NCI-H1048 (cell line): ENCODE measurements around the gene SPC24.
"Not testable (repeated sequence)": the region's sequence is repeated elsewhere in the genome, so short reads cannot be mapped to it uniquely, and the experiment has no call there.

ENCODE experiments used
- DNase-seq: peaks from one replicate; lab custom pipeline; 2025; lab: John Stamatoyannopoulos, UW

Gene SPC24

DNA sequence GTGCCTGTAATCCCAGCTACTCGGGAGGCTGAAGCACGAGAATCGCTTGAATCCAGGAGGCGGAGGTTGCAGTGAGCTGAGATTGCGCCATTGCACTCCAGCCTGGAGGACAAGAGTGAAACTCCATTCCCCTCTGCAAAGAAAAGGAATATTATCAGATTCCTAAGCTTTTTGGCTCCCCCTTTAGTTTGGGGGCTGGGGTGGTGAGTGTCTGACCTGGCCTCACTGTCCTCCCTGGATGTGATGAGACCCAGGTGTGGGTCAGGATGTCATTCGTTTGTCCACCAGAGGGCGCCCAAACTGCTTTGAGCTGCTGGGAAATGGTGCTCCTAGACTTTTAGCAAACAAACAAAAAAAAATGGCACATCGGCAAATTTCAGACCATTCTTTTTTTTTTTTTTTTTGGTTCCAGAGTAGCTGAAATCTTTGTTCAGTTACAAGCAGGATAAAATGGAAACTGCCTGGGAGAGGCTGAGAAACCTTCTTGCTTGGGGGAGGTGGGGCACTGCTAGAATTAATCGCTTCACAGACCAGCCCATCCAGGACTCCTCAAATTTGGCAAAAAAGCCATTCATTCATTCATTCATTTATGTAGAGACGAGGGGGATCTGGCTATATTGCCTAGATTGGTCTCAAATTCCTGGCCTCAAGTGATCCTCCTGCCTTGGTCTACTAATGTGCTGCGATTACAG lies 29.4 kb downstream of the SPC24 start:
- DNase-seq = no peak

DNA sequence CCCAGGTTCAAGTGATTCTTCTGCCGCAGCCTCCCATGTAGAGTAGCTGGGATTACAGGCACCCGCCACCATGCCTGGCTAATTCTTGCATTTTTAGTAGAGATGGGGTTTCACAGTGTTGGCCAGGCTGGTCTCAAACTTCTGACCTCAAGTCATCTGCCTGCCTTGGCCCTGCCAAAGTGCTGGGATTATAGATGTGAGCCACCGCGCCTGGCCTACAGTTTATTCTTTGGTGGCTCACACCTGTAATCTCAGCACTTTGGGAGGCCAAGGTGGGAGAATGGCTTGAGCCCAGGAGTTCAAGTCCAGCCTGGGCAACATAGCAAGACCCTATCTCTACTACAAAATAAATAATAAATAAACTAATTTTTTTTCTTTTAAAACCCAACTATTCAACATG lies 31.4 kb downstream of the SPC24 start:
- DNase-seq = not testable (repeated sequence)

DNA sequence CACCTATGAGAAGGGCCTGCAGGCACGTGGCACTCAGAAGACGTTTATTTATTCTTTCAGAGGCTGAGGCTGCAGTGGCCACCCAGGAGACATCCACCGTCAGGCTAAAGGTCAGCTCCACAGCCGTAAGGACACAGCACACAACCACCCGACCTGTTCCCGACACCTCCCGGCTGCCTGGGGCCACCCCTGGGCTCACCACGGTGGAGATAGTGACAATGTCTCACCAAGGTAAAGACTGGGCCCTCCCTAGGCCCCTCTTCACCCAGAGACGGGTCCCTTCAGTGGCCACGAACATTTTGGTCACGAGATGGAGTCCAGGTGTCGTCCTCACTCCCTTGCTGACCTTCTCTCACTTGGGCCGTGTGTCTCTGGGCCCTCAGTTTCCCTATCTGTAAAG lies 32.5 kb downstream of the SPC24 start:
- DNase-seq = no peak

DNA sequence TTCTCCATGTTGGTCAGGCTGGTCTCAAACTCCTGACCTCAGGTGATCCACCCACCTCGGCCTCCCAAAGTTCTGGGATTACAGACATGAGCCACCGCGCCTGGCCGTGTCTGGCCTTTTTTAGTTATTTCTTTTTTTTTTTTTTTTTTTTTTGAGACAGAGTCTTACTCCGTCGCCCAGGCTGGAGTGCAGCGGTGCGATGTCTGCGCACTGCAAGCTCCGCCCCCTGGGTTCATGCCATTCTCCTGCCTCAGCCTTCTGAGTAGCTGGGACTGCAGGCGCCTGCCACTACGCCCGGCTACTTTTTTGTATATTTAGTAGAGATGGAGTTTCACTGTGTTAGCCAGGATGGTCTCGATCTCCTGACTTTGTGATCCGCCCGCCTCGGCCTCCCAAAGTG lies 33.6 kb downstream of the SPC24 start:
- not testable (repeated sequence) for DNase-seq

DNA sequence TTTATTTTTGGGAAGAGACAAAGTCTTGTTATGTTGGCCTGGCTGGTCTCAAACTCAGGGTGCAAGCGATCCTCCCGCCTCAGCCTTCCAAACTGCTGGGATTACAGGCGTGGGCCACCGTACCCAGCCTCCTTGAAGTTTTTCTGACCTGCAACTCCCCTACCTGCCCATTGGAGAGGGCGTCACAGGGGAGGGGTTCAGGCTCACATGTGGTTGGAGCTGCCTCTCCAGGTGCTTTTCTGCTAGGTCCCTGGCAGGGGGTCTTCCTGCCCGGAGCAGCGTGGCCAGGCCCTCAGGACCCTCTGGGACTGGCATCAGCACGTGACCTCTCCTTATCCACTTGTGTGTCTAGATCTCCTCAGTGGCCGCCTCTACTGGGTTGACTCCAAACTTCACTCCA lies 39.1 kb downstream of the SPC24 start:
- no peak for DNase-seq

DNA sequence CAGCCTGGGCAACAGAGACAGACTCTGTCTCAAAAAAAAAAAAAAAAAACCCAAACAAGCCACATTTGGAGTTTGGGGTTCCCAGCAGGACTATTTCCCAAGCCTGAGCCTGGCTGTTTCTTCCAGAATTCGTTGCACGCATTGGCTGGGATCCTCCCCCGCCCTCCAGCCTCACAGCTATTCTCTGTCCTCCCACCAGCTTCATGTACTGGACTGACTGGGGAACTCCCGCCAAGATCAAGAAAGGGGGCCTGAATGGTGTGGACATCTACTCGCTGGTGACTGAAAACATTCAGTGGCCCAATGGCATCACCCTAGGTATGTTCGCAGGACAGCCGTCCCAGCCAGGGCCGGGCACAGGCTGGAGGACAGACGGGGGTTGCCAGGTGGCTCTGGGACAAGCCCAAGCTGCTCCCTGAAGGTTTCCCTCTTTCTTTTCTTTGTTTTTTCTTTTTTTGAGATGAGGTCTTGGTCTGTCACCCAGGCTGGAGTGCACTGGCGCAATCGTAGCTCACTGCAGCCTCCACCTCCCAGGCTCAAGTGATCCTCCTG lies 39.6 kb downstream of the SPC24 start:
- no peak for DNase-seq

DNA sequence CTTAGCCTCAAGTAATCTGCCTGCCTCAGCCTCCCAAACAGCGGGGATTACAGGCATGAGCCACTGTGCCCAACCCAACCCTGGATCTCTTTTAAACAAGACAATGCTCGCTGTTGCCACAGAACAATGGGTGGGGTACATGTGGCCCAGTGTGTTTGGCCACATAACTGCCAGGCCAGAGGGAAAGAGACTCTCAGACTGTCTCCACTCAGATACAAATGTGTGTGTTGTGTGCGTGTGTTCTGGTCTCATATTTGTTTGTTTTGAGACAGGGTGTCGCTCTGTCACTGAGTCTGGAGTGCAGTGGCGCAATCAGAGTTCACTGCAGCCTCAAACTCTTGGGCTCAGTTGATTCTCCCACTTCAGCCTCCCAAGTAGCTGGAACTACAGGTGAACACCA lies 40.5 kb downstream of the SPC24 start:
- no peak for DNase-seq

DNA sequence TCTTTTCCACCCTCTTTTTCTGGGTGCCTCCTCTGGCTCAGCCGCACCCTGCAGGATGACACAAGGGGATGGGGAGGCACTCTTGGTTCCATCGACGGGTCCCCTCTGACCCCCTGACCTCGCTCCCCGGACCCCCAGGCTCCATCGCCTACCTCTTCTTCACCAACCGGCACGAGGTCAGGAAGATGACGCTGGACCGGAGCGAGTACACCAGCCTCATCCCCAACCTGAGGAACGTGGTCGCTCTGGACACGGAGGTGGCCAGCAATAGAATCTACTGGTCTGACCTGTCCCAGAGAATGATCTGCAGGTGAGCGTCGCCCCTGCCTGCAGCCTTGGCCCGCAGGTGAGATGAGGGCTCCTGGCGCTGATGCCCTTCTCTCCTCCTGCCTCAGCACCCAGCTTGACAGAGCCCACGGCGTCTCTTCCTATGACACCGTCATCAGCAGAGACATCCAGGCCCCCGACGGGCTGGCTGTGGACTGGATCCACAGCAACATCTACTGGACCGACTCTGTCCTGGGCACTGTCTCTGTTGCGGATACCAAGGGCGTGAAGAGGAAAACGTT lies 42.4 kb downstream of the SPC24 start:
- no peak for DNase-seq

DNA sequence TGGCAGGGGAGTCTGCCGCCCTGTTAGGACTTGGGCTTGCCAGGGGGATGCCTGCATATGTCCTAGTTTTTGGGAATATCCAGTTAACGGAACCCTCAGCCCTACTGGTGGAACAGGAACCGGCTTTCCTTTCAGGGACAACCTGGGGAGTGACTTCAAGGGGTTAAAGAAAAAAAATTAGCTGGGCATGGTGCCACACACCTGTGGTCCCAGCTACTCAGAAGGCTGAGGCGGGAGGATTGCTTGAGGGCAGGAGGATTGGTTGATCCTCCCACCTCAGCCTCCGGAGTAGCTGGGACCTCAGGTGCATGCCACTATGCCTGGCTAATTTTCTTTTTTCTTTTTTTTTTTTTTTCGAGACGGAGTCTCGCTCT lies 43.8 kb downstream of the SPC24 start:
- no peak for DNase-seq

DNA sequence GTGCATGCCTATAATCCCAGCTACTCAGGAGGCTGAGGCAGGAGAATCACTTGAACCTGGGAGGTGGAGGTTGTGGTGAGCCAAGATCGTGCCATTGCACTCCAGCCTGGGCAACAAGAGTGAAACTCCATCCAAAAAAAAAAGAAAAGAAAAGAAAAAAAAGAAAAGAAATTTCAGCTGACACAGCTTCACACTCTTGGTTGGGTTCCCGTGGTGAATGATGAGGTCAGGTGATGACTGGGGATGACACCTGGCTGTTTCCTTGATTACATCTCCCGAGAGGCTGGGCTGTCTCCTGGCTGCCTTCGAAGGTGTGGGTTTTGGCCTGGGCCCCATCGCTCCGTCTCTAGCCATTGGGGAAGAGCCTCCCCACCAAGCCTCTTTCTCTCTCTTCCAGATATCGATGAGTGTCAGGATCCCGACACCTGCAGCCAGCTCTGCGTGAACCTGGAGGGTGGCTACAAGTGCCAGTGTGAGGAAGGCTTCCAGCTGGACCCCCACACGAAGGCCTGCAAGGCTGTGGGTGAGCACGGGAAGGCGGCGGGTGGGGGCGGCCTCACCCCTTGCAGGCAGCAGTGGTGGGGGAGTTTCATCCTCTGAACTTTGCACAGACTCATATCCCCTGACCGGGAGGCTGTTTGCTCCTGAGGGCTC lies 44.3 kb downstream of the SPC24 start:
- DNase-seq = no peak

DNA sequence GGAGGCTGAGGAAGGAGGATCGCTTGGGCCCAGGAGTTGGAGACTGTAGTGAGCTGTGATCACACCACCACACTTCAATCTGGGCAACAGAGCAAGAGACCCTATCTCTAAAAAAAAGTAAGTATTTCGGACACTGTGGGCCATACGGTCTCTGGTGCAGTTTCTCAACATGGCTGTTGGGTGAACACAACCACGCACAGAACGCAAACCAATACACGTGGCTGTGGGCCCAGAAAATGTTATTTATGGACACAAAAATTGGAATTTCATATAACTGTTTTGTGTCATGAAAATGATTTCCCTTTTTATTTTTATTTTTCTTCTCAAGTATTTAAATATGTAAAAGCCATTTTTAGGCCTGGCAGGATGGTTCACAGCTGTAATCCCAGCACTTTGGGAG lies 46.8 kb downstream of the SPC24 start:
- DNase-seq = no peak

DNA sequence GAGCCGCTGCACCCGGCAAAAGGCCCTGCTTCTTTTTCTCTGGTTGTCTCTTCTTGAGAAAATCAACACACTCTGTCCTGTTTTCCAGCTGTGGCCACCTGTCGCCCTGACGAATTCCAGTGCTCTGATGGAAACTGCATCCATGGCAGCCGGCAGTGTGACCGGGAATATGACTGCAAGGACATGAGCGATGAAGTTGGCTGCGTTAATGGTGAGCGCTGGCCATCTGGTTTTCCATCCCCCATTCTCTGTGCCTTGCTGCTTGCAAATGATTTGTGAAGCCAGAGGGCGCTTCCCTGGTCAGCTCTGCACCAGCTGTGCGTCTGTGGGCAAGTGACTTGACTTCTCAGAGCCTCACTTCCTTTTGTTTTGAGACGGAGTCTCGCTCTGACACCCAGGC lies 49.1 kb downstream of the SPC24 start:
- no peak for DNase-seq

DNA sequence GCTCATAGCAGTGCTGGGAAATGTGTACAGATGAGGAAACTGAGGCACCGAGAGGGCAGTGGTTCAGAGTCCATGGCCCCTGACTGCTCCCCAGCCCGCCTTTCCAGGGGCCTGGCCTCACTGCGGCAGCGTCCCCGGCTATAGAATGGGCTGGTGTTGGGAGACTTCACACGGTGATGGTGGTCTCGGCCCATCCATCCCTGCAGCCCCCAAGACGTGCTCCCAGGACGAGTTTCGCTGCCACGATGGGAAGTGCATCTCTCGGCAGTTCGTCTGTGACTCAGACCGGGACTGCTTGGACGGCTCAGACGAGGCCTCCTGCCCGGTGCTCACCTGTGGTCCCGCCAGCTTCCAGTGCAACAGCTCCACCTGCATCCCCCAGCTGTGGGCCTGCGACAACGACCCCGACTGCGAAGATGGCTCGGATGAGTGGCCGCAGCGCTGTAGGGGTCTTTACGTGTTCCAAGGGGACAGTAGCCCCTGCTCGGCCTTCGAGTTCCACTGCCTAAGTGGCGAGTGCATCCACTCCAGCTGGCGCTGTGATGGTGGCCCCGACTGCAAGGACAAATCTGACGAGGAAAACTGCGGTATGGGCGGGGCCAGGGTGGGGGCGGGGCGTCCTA lies 50.5 kb downstream of the SPC24 start:
- DNase-seq = no peak

DNA sequence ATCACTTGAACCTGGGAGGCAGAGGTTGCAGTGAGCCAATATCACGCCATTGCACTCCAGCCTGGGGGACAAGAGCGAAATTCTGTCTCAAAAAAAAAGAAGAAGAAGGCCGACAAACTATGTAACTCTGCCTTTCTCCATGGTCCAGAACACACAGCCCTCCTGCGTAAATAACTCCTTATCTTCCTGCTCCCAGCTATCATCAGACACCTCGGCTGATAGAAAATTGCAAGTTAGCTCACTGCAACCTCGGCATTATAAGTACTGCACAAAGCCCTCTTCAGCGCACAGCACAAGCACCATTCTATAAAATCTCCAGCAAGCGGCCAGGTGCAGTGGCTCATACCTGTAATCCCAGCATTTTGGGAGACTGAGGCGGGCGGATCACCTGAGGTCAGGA lies 51.9 kb downstream of the SPC24 start:
- DNase-seq = not testable (repeated sequence)

DNA sequence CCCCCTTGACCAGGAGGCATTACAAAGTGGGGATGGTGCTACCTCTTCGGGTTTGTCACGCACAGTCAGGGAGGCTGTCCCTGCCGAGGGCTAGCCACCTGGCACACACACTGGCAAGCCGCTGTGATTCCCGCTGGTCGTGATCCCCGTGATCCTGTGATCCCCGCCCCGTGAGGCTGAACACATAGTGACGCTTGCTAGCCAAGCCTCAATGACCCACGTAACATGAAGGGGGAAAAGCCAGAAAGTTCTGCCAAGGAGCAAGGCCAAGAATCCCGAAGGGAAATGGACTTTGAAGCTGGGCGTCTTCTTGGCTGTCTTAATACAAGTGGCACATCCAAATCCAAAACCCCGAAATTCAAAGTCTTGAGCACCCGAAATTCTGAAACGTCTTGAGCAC lies 52.6 kb downstream of the SPC24 start:
- DNase-seq = no peak

DNA sequence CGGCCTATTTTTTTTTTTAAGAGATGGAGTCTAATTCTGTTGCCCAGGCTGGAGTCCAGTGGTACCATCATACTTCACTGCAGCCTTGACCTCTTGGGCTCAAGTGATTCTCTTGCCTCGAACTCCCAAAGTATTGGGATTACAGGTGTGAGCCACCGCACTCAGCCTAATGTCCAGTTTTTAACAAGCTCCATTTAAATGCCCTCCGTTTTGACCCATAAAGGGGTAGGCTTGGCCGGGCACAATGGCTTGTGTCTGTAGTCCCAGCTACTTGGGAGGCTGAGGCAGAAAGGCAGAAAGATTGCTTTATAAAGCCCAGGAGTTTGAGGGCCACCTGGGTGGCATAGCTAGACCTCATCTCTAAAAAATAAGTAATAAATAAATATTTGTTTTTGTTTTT lies 54.5 kb downstream of the SPC24 start:
- DNase-seq = no peak

DNA sequence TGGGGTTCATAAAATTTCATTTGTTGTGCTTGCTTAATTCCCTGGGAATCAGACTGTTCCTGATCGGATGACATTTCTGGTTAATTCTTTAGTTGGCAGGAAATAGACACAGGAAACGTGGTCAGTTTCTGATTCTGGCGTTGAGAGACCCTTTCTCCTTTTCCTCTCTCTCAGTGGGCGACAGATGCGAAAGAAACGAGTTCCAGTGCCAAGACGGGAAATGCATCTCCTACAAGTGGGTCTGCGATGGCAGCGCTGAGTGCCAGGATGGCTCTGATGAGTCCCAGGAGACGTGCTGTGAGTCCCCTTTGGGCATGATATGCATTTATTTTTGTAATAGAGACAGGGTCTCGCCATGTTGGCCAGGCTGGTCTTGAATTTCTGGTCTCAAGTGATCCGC lies 55.5 kb downstream of the SPC24 start:
- DNase-seq = no peak

DNA sequence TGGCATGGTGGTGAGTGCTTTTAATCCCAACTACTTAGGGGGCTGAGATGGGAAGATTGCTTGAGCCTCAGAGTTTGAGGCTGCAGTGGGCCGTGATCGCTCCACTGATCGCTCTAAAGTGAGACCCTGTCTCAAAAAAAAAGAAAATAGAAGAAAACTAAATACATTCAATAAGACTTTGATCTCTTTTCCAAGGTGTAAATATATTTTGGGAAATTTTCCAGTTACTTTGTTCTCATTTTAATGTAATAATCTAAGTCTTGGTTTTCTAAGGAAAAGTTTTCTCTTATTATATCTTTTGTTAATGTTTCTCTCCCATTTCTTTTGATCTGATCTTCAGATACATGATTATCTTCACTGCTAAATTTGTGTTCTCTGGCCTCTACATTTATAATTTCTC lies 56.7 kb downstream of the SPC24 start:
- no peak for DNase-seq

DNA sequence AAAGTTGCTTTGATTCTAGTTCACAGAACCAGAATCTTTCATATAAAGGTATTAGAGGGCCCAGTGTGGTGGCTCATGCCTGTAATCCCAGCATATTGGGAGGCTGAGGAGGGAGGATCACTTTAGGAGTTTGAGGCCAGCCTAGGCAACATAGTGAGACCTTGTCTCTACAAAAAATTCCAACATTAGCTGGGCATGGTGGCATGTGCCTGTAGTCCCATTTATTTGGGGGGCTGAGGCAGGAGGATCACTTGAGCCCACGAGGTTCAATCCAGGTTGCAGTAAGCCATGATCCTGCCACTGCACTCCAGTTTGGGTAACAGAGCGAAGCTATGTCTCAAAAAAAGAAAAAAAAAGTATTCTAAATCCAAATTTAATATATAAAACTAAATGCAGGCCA lies 57.3 kb downstream of the SPC24 start:
- DNase-seq = no peak

DNA sequence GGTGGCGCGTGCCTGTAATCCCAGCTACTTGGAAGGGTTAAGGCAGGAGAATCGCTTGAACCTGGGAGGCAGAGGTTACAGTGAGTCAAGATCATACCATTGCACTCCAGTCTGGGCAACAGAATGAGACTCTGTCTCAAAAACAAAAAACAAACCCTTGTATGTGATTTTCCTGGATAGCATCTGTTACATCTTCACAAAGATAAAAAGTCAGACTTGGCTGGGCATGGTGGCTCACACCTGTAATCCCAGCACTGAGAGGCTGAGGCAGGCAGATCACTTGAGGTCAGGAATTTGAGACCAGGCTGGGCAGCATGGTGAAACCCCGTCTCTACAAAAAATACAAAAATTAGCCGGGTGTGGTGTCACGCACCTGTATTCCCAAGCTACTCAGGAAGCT lies 58.2 kb downstream of the SPC24 start:
- DNase-seq = not testable (repeated sequence)

DNA sequence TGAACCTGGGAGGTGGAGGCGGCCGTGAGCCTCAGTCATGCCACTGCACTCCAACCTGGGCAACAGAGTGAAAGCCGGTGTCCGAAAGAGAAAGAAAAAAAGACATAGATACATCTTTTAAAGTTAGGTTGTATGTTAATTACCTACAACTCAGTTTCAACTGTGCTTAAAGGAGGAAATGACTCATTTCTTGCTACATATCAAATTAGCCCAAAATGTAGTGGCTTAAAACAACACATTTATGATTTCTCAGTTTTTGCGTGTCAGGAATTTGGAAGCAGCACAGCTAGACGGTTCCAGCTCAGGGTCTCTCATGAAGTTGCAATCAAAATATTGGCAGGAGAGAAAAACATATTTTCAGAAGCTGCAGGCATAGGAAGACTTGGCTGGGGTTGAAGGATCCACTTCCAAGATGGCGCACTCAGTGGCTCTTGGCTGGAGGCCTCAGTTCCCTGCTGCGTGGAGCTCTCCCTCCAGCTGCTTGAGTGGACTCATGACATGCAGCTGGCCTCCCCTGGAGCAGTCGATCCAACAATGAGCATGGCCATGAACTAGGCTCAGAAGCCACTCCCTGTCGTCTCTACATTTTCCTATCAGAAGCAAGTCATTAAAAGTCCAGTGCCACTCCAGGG lies 59.3 kb downstream of the SPC24 start:
- no peak for DNase-seq
